Uterus (tissue), 4 donors: Measurements from ENCODE around the gene ANKH. TPM values are rescaled to one million over a fixed set of nuclear protein-coding genes. Genes with fewer than 3 reads are reported as not detected.
A peak's percentile ranks its signal among the peaks of the same experiment; 100 is the strongest.

Experiments used
- DNase-seq, 2 donors: peaks; one replicate each; pipeline ENCODE4 v3.0.0-alpha.2; 2019 to 2020
- H3K27ac ChIP-seq, 2 donors: fragments of 200-600 bp; sonication (generic); 1 replicate in 1 of 2; 2 replicates in 1 of 2; pipeline ENCODE4 v1.5.1; 2016 to 2018
- H3K27me3 ChIP-seq, 2 donors: fragments of 200-600 bp; sonication (generic); one replicate each; pipeline ENCODE4 v1.5.1; 2018 to 2019; ENCODE audit warnings: control low read depth in 1 of 2
- H3K36me3 ChIP-seq, 2 donors: fragments of 200-600 bp; sonication (generic); one replicate each; pipeline ENCODE4 v1.5.1; 2019; ENCODE audit warnings: control low read depth in 1 of 2
- H3K4me1 ChIP-seq, 2 donors: fragments of 200-600 bp; sonication (generic); one replicate each; pipeline ENCODE4 v1.5.1; 2018 to 2019; ENCODE audit warnings: control low read depth in 1 of 2
- H3K4me3 ChIP-seq, 2 donors: fragments of 200-600 bp; sonication (generic); 1 replicate in 1 of 2; 2 replicates in 1 of 2; pipeline ENCODE4 v1.5.1; 2018 to 2019; ENCODE audit warnings: mild to moderate bottlenecking in 1 of 2
- H3K9me3 ChIP-seq, 2 donors: fragments of 200-600 bp; sonication (generic); one replicate each; pipeline ENCODE4 v1.5.1; 2019; ENCODE audit warnings: control low read depth in 1 of 2
- POLR2A ChIP-seq, 2 donors: fragments of 450-650 bp; IDR thresholded peaks; one replicate each; pipeline ENCODE4 v1.6.1; 2016; ENCODE audit warnings: antibody characterized with exemption in 2 of 2, mild to moderate bottlenecking in 1 of 2, moderate library complexity in 1 of 2
- intact Hi-C: fragments of 100-400 bp; cut with DNase I; formaldehyde crosslinking; loops from one replicate; pipeline ENCODE4 v1.15.1; 2023; ENCODE audit warnings: low total_unique reads
- total RNA-seq, 4 donors: library from RNA; depleted of rRNA in 3 of 4; stranded (reverse); fragments of >200 nt in 3 of 4; gene quantifications; one replicate each; pipeline versions ENCODE4 v1.1.0 to v1.2.4, GENCODE V29; 2014 to 2023
- TF ChIP-seq, protein P1 (sequence below), 4 experiments: fragments of 200-600 bp in 2 of 4; fragments of 450-650 bp in 2 of 4; sonication (generic) in 2 of 4; IDR thresholded peaks; one replicate each; pipeline ENCODE4 v1.5.1; 2016 to 2019; ENCODE audit warnings: antibody characterized with exemption in 4 of 4, mild to moderate bottlenecking in 2 of 4, moderate library complexity in 1 of 4
- donor health status: DM: yes; HTN: yes; CAD: no.

ANKH gene
- total RNA-seq, 4 donors from 2014 or later, result 2.9 to 47.7 (median 26.9) TPM

DNA sequence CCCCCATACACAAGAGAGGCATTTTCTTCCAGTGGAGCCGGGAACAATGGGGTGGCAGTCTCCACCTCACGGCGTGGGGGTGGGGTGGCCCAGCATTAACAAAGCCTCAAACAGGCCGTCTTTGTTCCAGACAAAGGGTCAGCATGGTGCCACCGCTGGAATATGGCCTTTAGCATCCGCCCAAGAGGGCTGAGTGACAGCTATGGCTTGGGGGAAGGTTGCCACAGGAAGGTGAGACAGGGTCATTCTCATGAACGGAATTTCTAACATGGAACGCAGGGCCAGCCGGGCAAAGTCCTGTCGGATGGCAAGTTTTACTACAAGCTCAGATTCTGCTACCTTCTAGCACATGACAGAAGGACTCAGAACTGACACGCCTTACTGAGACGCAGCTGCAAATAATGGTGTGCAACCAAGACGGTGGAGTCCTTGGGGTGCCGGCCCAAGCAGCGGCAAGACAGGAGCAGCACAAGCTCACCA, 143.1 kb downstream of the ANKH start:
- no peak for DNase-seq
- TF ChIP-seq POLR2A (IDR thresholded peaks at IDR 0.05), result no peak
- TF ChIP-seq, protein P1, sequence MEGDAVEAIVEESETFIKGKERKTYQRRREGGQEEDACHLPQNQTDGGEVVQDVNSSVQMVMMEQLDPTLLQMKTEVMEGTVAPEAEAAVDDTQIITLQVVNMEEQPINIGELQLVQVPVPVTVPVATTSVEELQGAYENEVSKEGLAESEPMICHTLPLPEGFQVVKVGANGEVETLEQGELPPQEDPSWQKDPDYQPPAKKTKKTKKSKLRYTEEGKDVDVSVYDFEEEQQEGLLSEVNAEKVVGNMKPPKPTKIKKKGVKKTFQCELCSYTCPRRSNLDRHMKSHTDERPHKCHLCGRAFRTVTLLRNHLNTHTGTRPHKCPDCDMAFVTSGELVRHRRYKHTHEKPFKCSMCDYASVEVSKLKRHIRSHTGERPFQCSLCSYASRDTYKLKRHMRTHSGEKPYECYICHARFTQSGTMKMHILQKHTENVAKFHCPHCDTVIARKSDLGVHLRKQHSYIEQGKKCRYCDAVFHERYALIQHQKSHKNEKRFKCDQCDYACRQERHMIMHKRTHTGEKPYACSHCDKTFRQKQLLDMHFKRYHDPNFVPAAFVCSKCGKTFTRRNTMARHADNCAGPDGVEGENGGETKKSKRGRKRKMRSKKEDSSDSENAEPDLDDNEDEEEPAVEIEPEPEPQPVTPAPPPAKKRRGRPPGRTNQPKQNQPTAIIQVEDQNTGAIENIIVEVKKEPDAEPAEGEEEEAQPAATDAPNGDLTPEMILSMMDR (IDR thresholded peaks at IDR 0.05), result no peak
- no peaks in the 10 kb centered on the region for H3K9me3 ChIP-seq
- H3K27ac ChIP-seq, result no peak overlapping the region
- H3K36me3 ChIP-seq, result no peaks in the 10 kb centered on the region
- H3K4me1 ChIP-seq, result peaks cover 0 to 4% of the 10 kb centered on the region in 2 donors
- H3K4me3 ChIP-seq, result no peak overlapping the region
- intact Hi-C loops, result loop anchor here (5.0 kb wide), 1 partner anchor 284 kb away; no protein-coding TSS in a partner anchor
- no peaks in the 10 kb centered on the region for H3K27me3 ChIP-seq

DNA sequence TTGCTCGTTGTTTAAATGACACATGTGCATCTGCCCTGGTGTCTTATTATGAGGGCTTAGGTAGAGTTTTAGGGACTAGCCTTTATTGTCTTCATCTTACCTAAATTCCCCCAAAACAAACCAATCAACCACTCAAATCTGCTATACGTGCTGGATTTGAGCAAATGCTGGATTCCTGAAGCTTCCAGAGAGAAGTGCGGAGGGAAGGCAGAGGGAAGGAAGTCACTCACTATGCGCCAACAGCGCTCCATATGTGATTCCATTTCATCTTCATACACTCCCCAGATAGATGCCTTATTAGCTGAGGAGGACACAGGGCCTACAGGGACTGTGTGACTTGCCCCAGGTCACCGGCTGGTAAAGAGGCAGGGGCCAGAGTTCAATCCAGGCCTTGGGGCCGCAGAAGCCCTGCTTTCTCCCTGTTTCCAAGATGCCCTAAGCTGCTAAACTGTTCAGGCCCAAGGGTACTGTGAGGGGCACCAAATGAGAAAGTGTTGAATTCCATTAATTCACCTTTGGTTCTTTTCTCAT, 143.6 kb downstream of the ANKH start:
- TF ChIP-seq, protein P1 (IDR thresholded peaks at IDR 0.05), result no peak
- TF ChIP-seq POLR2A (IDR thresholded peaks at IDR 0.05), result no peak
- Histone ChIP-seq H3K9me3 (no peaks in the 10 kb centered on the region), H3K36me3 (no peaks in the 10 kb centered on the region), H3K4me3 (no peak overlapping the region), H3K27ac (no peak overlapping the region), H3K4me1 (peaks cover 0 to 4% of the 10 kb centered on the region in 2 donors), H3K27me3 (no peaks in the 10 kb centered on the region)
- no peak for DNase-seq
- intact Hi-C loops, result loop anchor here (5.0 kb wide), 1 partner anchor 284 kb away; no protein-coding TSS in a partner anchor

DNA sequence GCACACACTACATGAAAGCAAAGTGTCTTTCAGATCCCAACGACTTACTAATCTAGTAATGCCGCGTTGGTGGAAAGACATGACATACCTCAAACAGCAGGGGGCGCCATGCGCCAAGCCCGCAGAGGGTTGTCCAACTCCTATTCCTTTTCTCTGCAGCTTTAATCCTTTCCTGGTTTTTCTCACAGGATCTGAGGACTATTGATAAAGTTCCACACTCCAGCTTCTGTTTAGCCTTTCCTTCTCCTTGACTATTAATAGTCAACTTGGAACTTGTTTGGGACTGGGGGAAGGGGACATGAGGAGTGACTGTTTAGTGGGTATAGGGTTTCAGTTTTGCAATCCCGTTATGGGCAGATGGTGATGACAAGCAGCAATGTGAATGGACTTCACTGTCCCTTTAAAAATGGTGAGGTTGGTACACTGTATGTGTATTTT, 144.1 kb downstream of the ANKH start:
- DNase-seq, result peak; percentile 68 to 76
- intact Hi-C loops, result loop anchor here (5.0 kb wide), 1 partner anchor 285 kb away; no protein-coding TSS in a partner anchor

DNA sequence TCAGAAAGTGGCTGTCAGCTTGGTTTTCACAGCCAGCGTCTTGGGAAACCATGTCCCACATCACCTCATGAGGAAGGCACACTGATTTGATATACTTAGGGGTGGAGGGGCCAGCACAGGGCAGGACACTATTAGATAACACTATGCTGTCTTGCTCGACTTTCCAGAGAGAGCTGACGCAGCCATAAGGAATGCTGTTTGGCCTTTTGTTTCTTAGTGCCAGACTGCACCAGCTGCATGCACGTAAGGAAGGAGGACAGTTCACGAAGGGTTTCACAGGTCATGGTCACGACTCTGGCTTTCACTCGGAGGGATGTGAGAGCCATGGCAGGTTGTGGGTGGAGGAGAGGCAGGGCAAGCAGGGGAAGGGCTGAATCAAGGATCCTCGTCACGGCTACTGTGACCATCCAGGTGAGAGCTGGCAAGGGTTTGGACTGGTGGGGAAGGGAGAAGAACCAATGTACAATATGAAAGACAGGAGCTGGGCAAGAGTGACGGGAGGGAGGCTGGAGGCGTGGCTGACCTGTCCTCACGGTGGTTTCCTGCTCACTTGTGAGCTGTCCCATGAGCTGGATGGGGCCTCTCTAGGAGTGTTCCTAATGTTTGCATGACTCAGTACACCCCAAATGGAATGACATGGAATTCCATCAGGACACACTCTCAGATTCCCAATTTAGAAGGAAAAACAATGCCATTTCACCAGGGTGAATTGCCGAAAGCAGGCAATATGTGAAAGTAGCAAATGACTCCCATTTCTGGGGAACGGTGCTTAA, 145.3 kb downstream of the ANKH start:
- Histone ChIP-seq H3K4me1 (peaks cover 0 to 4% of the 10 kb centered on the region in 2 donors), H3K4me3 (no peak overlapping the region), H3K27ac (no peak overlapping the region), H3K36me3 (no peaks in the 10 kb centered on the region), H3K9me3 (no peaks in the 10 kb centered on the region), H3K27me3 (no peaks in the 10 kb centered on the region)
- intact Hi-C loops, result loop anchor here (5.0 kb wide), 1 partner anchor 286 kb away; no protein-coding TSS in a partner anchor
- no peak for DNase-seq
- TF ChIP-seq POLR2A (IDR thresholded peaks at IDR 0.05), result no peak
- TF ChIP-seq, protein P1 (IDR thresholded peaks at IDR 0.05), result no peak

More for the DNA sequence above, 144.1 kb downstream of the ANKH start:
- no peaks in the 10 kb centered on the region for H3K27me3 ChIP-seq
- no peaks in the 10 kb centered on the region for H3K36me3 ChIP-seq
- H3K4me3 ChIP-seq, result no peak overlapping the region
- no peak overlapping the region for H3K27ac ChIP-seq
- H3K9me3 ChIP-seq, result no peaks in the 10 kb centered on the region
- H3K4me1 ChIP-seq, result peaks cover 0 to 4% of the 10 kb centered on the region in 2 donors
- TF ChIP-seq POLR2A (IDR thresholded peaks at IDR 0.05), result no peak
- TF ChIP-seq, protein P1 (IDR thresholded peaks at IDR 0.05), result peak; percentile 85 to 96 (median 89)

DNA sequence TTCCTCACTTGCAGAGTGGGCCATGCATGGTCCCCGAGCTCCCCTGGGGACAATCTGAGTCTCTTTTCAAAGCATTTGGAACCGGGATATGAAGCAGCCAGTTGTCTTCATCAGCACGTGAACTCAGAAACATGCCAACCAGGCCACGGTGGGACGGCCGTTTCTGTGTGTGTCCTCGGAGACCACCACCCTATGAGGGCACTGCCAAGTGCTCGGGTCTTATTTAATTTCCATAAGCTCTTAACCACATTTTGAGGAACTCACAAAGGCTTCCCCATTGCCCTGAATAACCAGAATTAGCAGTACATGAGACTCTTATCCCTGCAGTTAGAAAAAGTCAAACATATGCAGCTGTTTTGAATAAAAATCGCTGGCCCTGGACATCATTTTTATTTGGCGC, 146.9 kb downstream of the ANKH start:
- TF ChIP-seq, protein P1 (IDR thresholded peaks at IDR 0.05), result no peak
- no peak for TF ChIP-seq POLR2A (IDR thresholded peaks at IDR 0.05)
- Histone ChIP-seq H3K36me3 (no peaks in the 10 kb centered on the region), H3K27ac (no peak overlapping the region), H3K4me3 (no peak overlapping the region), H3K9me3 (no peaks in the 10 kb centered on the region), H3K27me3 (no peaks in the 10 kb centered on the region), H3K4me1 (peaks cover 0 to 4% of the 10 kb centered on the region in 2 donors)
- intact Hi-C loops, result loop anchor here (5.0 kb wide), 1 partner anchor 288 kb away; no protein-coding TSS in a partner anchor
- no peak for DNase-seq
